ENCODE results near the gene OSBP2.

- TF ChIP-seq POLR2AphosphoS5 (IDR thresholded peaks at IDR 0.05; ENCODE audit: borderline replicate concordance, low read depth, low read length) (no peak), EZH2 (IDR thresholded peaks at IDR 0.05) (no peak)
These were observed 199.7 kb downstream of the OSBP2 start for GRCh38 chr22:30894371-30894740.
